ENCODE measurements around the gene NCOA7.
"Not testable (repeated sequence)": the region's sequence is repeated elsewhere in the genome, so short reads cannot be mapped to it uniquely, and the experiment has no call there.

Gene NCOA7

DNA sequence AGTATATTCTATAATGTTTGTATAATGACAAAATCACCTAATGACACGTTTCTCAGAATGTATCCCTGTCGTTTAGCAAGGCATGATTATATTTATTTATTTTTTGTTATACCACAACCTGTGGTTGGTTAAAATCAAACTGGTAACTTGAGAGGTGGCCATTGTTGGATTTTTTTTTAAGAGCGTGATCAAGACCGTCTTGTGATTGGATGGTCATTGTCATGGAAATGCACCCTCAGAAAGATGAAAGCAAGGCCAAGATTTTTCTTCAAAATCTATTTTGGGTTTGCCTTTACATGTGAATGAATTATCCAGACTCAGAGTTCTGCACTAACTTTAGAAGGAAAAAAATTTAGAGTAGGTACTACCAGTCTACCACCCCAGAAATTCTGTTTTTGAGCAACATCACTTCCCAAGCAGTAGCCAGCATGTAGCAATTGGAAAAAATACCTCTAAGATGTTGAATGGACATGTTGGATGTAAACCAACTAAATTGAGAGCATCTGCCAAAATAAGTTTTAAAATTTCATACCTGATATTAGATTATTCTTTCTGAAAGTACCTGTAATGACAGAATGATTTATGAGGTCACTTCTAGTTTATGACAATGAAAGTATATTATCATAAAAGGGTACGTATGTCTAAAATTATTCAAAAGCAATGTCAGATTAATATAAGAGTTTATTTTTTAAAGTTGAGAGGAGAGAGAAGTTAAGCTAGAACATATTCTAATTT is 50.8 kb downstream of the NCOA7 start:
- H3K4me3 ChIP-seq = no peak overlapping the region
- H3K9ac ChIP-seq (ENCODE audit: insufficient read length) = no peak overlapping the region
- H3K27ac ChIP-seq = no peak overlapping the region
- no peaks in the 10 kb centered on the region for H3K9me3 ChIP-seq (ENCODE audit: low read depth, low read length)
- no peak for TF ChIP-seq FOXP2 (optimal IDR thresholded peaks at IDR 0.05; ENCODE audit: control extremely low read depth, extremely low read length, insufficient read depth)
- TF ChIP-seq POLR2AphosphoS5 (IDR thresholded peaks at IDR 0.05; ENCODE audit: borderline replicate concordance, low read depth, low read length) = no peak
- no peak for TF ChIP-seq EZH2 (IDR thresholded peaks at IDR 0.05)
- H3K36me3 ChIP-seq (ENCODE audit: insufficient read depth, low read length) = no peaks in the 10 kb centered on the region
- DNase-seq (ENCODE audit: low read depth, low spot score) = no peak

DNA sequence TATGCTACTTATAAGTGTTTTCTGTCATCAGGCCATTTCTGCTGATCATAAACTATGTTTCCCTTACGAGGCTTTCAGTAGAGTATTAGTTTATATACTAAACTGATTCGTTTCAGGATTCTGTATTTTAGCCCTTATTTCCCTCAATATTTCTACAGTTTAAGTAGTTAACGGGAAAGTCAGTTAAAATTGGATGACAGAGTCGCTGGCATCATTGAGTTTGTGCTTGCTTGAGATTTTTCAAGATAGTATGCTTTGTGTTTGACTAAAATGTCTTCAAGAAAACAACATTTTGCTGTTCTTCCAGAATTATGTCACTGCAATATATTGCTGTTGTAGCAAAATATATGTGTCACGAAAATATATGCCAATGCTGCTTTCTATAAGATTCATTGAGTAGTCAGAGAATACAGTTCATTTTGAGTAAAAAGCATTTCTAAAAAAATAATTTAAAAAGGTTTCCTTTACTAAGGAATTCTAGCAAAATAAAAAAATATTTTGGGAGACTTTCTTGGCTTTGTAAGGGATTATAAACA is 51.4 kb downstream of the NCOA7 start:
- TF ChIP-seq POLR2AphosphoS5 (IDR thresholded peaks at IDR 0.05; ENCODE audit: borderline replicate concordance, low read depth, low read length) (no peak), FOXP2 (optimal IDR thresholded peaks at IDR 0.05; ENCODE audit: control extremely low read depth, extremely low read length, insufficient read depth) (no peak), EZH2 (IDR thresholded peaks at IDR 0.05) (no peak)
- Histone ChIP-seq H3K4me3 (no peak overlapping the region), H3K9me3 (ENCODE audit: low read depth, low read length) (no peaks in the 10 kb centered on the region), H3K27ac (no peak overlapping the region), H3K9ac (ENCODE audit: insufficient read length) (no peak overlapping the region), H3K36me3 (ENCODE audit: insufficient read depth, low read length) (no peaks in the 10 kb centered on the region)
- no peak for DNase-seq (ENCODE audit: low read depth, low spot score)

DNA sequence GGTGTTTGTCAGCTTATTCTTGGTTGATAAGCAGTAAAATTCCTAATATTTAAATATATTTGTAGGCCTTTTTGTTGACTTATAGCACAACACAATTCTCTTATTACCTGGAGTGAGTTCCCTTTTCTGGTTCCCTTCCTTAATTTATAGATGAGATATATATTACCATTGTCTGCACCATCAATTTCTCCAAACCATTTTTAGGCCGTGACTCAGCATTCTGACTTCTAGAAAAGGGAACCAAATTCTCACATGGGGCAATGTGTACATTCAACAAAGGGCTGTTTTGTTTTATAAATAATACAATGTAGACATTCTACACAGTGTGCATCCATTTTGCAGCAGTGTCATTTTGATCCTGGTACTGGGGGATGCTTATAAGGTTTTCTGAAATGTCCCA is 52.8 kb downstream of the NCOA7 start:
- no peak overlapping the region for H3K9ac ChIP-seq (ENCODE audit: insufficient read length)
- H3K4me3 ChIP-seq = no peak overlapping the region
- no peak for DNase-seq (ENCODE audit: low read depth, low spot score)
- no peaks in the 10 kb centered on the region for H3K9me3 ChIP-seq (ENCODE audit: low read depth, low read length)
- no peak overlapping the region for H3K27ac ChIP-seq
- no peaks in the 10 kb centered on the region for H3K36me3 ChIP-seq (ENCODE audit: insufficient read depth, low read length)
- TF ChIP-seq POLR2AphosphoS5 (IDR thresholded peaks at IDR 0.05; ENCODE audit: borderline replicate concordance, low read depth, low read length) (no peak), EZH2 (IDR thresholded peaks at IDR 0.05) (no peak), FOXP2 (optimal IDR thresholded peaks at IDR 0.05; ENCODE audit: control extremely low read depth, extremely low read length, insufficient read depth) (no peak)

GRCh38 chr6:125844989-125845388 is 54.2 kb downstream of the NCOA7 start:
- H3K27ac ChIP-seq = no peak overlapping the region
- DNase-seq (ENCODE audit: low read depth, low spot score) = no peak
- H3K4me3 ChIP-seq = no peak overlapping the region
- H3K9ac ChIP-seq (ENCODE audit: insufficient read length) = no peak overlapping the region
- no peaks in the 10 kb centered on the region for H3K9me3 ChIP-seq (ENCODE audit: low read depth, low read length)
- TF ChIP-seq FOXP2 (optimal IDR thresholded peaks at IDR 0.05; ENCODE audit: control extremely low read depth, extremely low read length, insufficient read depth) (no peak), POLR2AphosphoS5 (IDR thresholded peaks at IDR 0.05; ENCODE audit: borderline replicate concordance, low read depth, low read length) (no peak), EZH2 (IDR thresholded peaks at IDR 0.05) (no peak)
- no peaks in the 10 kb centered on the region for H3K36me3 ChIP-seq (ENCODE audit: insufficient read depth, low read length)

DNA sequence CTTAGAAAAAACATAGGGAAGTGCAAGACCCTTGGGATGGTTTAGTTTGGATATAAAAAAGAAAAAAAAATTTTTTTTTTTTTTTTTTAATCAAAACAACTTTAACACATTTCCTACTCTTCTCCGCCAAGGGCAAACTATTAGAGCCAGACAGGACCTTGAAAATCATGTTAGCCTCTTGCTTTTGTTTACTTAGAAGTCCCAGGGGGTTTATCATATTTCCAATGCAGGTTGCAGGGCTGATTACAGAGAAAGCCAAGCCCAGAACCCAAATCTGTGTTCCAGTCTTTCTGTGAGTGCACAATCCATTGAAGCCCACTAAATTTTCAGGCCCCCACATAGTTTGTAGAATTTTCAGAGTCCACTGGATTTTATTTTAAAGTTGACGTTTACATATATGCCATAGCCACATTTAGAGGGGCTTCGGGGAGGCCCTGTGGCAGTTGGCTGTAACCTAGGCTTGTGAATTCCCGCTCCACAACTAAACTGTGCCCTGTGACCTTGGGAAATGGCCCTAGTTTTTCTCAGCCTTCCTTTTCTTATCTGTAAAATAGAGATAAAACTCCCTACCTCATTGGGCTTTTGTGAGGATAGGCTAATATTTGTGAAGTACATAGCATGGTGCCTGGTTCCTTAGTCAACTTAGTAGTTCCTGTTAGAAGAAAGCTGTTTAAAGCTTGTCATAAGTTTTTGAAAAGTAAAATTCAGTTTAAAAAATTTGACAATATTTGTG is 55.7 kb downstream of the NCOA7 start:
- TF ChIP-seq EZH2 (IDR thresholded peaks at IDR 0.05) (no peak), FOXP2 (optimal IDR thresholded peaks at IDR 0.05; ENCODE audit: control extremely low read depth, extremely low read length, insufficient read depth) (no peak), POLR2AphosphoS5 (IDR thresholded peaks at IDR 0.05; ENCODE audit: borderline replicate concordance, low read depth, low read length) (no peak)
- no peaks in the 10 kb centered on the region for H3K9me3 ChIP-seq (ENCODE audit: low read depth, low read length)
- H3K4me3 ChIP-seq = no peak overlapping the region
- no peak overlapping the region for H3K9ac ChIP-seq (ENCODE audit: insufficient read length)
- no peak for DNase-seq (ENCODE audit: low read depth, low spot score)
- no peaks in the 10 kb centered on the region for H3K36me3 ChIP-seq (ENCODE audit: insufficient read depth, low read length)
- no peak overlapping the region for H3K27ac ChIP-seq

GRCh38 chr6:125848286-125848685 is 57.5 kb downstream of the NCOA7 start:
- not testable (repeated sequence) for H3K36me3 ChIP-seq (ENCODE audit: insufficient read depth, low read length); H3K9ac ChIP-seq (ENCODE audit: insufficient read length); H3K9me3 ChIP-seq (ENCODE audit: low read depth, low read length); H3K27ac ChIP-seq; DNase-seq (ENCODE audit: low read depth, low spot score); H3K4me3 ChIP-seq

DNA sequence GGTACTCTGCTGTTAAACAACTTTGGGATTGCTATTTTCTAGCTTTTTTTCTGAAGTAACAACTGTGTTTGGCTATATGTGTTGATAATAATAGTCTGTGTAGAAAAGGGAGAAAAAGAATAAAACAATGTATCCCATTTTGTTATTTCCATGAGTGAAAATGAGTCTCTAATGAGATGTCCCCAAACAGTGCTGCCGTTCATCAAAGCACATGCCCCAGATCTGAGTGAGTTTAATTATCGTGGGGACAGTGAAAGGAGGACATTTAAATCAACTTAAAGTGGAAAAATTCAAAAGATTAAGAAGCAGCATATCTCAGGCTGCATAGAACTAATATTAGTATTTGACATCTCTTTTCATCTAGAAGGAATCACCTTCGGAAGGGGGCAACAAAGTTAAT is 59.6 kb downstream of the NCOA7 start:
- no peak overlapping the region for H3K9ac ChIP-seq (ENCODE audit: insufficient read length)
- no peaks in the 10 kb centered on the region for H3K36me3 ChIP-seq (ENCODE audit: insufficient read depth, low read length)
- H3K4me3 ChIP-seq = no peak overlapping the region
- DNase-seq (ENCODE audit: low read depth, low spot score) = no peak
- TF ChIP-seq POLR2AphosphoS5 (IDR thresholded peaks at IDR 0.05; ENCODE audit: borderline replicate concordance, low read depth, low read length) = no peak
- no peak for TF ChIP-seq EZH2 (IDR thresholded peaks at IDR 0.05)
- TF ChIP-seq FOXP2 (optimal IDR thresholded peaks at IDR 0.05; ENCODE audit: control extremely low read depth, extremely low read length, insufficient read depth) = no peak
- H3K9me3 ChIP-seq (ENCODE audit: low read depth, low read length) = 0 out of 2 replicates have a peak, but pooled peaks cover 3% of the 10 kb centered on the region
- H3K27ac ChIP-seq = no peak overlapping the region

GRCh38 chr6:125852587-125852986 is 61.8 kb downstream of the NCOA7 start:
- Histone ChIP-seq H3K36me3 (ENCODE audit: insufficient read depth, low read length) (no peaks in the 10 kb centered on the region), H3K27ac (no peak overlapping the region), H3K9me3 (ENCODE audit: low read depth, low read length) (0 out of 2 replicates have a peak, but pooled peaks cover 3% of the 10 kb centered on the region), H3K4me3 (no peak overlapping the region), H3K9ac (ENCODE audit: insufficient read length) (no peak overlapping the region)
- DNase-seq (ENCODE audit: low read depth, low spot score) = no peak
- TF ChIP-seq POLR2AphosphoS5 (IDR thresholded peaks at IDR 0.05; ENCODE audit: borderline replicate concordance, low read depth, low read length) (no peak), FOXP2 (optimal IDR thresholded peaks at IDR 0.05; ENCODE audit: control extremely low read depth, extremely low read length, insufficient read depth) (no peak), EZH2 (IDR thresholded peaks at IDR 0.05) (no peak)

Measured in SK-N-MC (cell line).